NB4 (cell line): ENCODE results near the gene HLA-DPA1.

ENCODE experiments used
- CTCF ChIP-seq: IDR thresholded peaks from one replicate; pipeline ENCODE4 v1.5.1; 2012; ENCODE audit warnings: low read depth, low read length
- MAX ChIP-seq: IDR thresholded peaks from 2 replicates; pipeline ENCODE4 v1.6.1; 2011; ENCODE audit warnings: low read depth, low read length
- POLR2A ChIP-seq: IDR thresholded peaks from 2 replicates; pipeline ENCODE4 v1.6.1; 2011; ENCODE audit warnings: mild to moderate bottlenecking; ENCODE audit not compliant: insufficient read length; ENCODE audit errors: extremely low read depth

- no peak for TF ChIP-seq CTCF
- no peak for TF ChIP-seq POLR2A
- no peak for TF ChIP-seq MAX
Observed at GRCh38 chr6:33023536-33023935, 49.9 kb downstream of the HLA-DPA1 start.
